G401 (cell line): Measurements from ENCODE around the gene HOXA7. TPM values are rescaled to one million over a fixed set of nuclear protein-coding genes. Genes with fewer than 3 reads are reported as not detected.

Source experiments
- DNase-seq: peaks from one replicate; pipeline ENCODE4 v3.0.0-alpha.2; 2015; ENCODE audit warnings: low spot score
- in situ Hi-C: cut with HindIII; loops from 2 replicates; pipeline ENCODE4 v1.10.0; 2016; ENCODE audit warnings: low sequenced_read_pairs, mixed read lengths
- total RNA-seq: library from RNA; depleted of rRNA; stranded (reverse); fragments of >200 nt; shearing (Covaris generic); gene quantifications from 2 replicates; pipeline ENCODE4 v1.2.3, GENCODE V29; 2014

HOXA7 gene
- total RNA-seq, 1 experiment from 2014 or later = 7.1 TPM

DNA sequence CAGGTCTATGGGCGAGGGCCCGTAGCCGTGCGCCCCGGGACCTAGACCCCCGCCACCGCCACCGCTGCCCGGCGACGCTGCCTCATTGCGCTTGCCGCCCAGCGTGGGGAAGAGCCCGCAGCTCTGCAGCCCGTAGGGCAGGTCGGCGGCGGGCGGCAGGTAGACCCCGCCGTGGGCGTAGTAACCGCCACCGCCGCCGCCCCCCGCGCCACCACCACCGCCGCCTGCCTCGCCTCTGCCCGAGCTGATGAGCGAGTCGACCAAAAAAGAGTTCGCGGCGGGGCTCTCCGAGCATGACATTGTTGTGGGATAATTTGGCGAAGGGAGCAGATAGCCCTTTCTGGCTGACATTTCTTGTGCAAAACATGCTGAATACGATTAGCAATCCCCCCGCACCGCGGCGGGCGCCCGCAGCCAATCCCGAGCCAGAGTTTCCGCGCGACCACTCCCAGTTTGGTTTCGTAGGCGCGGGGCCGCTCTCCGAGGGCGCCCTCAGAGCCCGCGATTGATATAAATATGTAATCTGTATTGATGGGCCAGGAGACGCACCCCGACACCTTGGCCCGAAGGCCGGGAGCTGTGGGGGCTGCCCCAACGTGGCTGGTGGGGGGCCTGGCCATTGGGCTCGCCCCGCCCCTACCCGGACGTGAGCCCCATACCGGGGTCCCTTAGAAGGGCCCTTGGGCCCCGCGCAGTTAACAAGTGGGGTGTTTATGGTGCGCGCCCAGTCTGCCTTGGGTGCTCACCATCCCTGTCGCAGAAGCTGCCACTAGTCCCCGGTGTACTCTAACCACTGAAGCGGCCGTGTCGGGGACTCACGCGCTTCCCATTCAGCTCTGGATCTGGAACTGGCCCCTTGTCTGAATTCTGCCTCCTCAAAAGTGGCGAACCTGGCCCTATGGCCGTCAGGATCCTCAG lies 17.7 kb upstream of the HOXA7 start, which contains the start of gene HOXA10:
TSS of gene HOXA10 (minus strand) at position 365 of the 918 bp plus-strand sequence. CDS start at position 351, 14 bp downstream.
- DNase-seq = no peak
- in situ Hi-C loops = no loop called here

DNA sequence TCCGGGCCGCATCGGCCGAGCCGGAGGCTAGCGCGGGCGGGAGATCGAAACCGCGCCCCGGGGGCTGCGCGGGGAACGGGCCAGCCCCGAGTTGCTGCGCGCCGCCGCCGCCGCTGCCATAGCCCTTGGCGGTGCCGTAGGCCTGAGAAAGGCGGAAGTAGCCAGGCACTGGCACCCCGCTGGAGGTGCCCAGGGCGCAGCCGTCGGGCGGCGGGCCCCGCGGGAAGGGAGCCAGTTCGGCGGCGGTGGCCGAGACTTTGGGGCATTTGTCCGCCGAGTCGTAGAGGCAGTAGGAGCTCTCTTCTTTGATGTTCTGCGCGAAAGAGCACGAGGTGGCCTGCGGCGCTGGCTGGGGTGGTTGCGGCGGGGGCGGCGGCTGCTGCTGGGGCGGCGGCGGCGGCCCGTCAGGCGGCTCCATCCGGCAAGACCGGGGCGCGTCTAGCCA lies 17.1 kb upstream of the HOXA7 start:
- no peak for DNase-seq
- in situ Hi-C loops = no loop called here

DNA sequence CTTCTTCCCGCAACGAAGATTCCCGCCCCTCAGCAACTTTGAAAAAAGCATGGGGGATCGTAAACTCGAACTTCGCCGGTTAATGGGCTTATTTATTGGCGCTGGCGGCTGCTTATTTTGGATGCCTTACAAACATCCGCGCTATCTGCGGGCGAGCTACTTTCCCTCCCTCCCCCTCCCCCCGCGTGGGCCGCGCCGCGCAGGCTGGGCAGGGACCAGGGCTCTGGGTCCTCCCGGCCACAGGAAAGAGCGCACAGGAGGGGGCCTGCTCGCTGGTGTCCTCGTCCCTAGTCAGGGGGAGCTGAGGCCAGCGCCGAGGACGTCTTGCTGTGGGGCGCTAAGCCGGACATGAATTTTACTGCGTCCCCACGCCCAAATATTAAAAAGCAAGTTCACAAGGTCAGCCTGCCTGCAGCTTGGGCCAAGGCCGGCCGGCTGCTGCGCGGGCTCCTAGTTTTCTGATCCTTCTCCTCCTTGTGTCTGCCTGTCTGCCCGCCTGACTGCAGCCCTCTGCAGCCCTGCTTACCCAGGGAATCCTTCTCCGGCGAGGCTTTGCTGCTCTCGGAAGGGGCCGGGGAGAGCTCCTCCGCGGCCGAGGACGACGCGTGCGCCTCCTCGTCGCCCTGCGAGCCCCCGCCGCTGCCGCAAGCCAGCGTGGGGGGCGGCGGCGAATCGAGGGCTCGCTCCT lies 16.5 kb upstream of the HOXA7 start:
- DNase-seq = no peak
- in situ Hi-C loops = no loop called here

DNA sequence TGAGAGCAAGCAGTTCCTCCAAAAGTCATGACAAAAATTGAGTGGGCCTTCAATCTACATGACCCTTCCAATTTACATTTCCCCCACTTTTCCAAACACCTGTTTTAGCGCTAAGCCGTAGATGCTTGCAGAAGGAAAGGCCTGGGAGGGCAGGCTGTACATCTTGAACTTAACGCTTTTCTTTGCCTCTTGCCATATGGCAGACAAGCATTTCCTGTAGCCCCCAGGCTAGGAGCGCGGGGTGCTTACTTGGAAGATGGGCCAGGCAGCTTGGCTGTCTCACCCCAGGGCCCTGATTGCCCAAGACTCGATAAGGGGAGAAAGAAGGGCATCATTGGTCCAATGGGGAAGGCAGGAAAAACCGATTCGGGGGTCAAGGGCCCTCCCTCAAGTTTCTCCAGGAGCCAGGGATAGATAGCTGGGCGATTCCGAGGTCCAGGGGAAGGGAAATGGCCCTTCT lies 15.9 kb upstream of the HOXA7 start:
- no peak for DNase-seq
- in situ Hi-C loops = no loop called here

DNA sequence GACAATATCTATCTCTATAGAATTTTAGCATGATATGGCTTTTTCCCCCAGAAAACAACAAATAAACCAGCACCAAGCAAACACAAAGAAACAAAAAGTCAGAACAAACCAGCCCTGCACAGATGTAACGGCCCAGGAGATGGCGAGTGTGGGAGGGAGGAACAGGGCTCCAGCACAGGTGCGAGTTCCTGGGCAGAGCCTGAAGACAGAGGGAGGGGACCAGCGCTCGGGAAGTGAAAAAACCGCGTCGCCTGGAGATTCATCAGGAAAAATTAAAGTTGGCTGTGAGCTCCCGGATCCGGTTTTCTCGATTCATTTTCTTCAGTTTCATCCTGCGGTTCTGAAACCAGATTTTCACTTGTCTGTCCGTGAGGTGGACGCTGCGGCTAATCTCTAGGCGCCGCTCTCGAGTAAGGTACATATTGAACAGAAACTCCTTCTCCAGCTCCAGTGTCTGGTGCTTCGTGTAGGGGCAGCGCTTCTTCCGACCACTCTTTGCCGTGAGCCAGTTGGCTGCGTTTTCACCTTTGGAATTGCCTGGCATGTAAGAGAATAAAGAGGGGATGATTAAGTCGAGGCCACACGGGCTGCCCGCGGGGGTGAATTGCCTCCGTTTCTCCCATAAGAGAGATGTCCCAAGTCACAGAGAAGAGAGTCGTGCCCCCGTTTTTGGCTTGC lies 15.3 kb upstream of the HOXA7 start:
- in situ Hi-C loops = no loop called here
- no peak for DNase-seq

DNA sequence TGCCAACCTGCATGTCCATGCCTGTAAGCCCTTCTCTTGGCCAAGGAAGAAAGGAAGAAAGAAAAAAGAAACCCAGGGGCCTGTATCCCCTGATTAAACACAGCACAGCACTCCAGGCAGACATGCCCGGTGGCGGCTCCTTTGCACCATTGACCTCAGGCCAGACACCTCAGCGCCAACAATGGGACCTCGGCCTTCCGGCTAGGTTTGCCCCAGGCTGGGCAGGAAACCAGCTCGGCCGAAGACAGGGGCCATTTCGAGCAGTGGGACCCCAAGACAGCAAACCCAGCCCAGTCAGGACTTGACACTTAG lies 14.8 kb upstream of the HOXA7 start:
- no peak for DNase-seq

DNA sequence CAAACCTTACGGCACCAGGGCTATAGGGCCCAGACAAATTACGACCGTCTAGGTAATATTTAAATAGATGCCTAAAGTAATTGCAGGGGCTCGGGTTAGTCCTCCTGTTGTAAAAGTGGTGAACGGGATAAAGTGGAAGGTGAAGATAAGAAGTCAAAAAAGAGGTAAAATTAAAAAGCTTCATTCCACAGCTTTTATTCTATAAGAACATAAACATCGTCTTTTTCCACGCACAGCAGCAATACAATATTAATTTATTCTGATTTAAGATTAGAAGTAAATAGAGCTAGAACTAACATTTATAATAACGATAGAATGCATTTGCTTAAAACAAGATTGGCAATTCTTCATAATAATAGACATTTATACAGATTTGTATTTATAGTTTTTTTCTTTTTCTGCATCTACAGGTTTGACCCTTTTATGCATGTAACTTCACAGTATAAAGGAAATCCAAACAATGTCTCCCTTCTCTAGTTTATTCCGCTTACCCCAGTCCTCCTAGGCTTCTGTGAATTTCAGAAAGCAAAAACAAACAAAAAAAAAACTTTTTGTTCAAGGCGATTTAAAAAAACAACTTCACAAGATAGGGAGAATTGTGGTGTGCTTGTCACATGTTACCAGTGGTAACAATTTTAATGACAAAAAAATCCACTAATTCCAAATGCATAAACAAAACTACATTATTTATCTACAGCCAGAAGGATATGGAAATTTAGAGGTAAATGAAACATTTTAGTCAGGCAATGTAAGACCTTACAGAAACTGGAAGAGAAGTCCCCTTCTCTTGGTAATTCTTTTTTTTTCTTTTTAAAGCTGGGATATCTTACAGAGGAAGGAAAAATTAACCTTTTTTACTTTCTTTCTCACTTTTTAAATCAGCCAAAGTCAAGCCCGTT lies 14.2 kb upstream of the HOXA7 start:
- in situ Hi-C loops = no loop called here

More for the DNA sequence above, 14.8 kb upstream of the HOXA7 start:
- in situ Hi-C loops = no loop called here

DNA sequence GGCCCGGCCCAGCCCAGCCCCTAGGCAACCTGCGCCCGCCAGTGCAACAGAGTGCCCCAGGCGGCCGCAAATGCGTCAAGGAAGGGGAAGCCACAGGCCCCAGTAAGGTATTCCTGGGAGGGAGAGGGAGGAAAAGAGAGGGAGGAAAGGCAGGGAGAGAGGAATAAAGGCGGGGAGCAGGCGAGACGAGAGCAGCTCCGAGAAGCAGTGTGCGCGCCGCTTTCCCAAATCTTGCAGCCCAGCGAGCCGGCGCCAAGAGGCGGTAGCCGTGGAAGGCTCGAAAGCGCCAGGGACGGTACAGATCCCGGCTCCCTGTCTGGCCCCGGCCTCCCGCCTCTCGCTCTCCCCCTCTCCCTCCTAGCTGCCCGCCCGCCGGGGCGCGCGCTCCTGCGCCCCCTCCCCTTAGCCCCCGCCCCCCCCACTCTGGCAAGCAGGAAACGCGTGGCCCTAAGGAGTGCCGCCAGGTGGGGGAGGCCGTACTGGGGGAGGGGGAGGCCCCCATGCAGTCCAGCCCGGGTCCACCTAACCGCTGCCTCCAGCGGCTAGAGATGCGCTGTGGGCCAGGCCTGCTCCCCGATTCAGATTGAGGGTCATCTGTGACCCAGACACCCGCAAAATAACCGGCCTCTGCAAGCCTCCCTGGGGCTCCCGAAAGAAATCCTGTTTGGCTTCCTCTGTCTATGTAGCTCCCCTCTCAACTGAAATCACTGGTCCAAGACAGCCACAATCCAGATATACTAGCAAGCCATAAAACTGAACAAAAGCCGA lies 13.4 kb upstream of the HOXA7 start:
- in situ Hi-C loops = no loop called here
- no peak for DNase-seq

More for the DNA sequence above, 14.2 kb upstream of the HOXA7 start:
- DNase-seq = no peak

DNA sequence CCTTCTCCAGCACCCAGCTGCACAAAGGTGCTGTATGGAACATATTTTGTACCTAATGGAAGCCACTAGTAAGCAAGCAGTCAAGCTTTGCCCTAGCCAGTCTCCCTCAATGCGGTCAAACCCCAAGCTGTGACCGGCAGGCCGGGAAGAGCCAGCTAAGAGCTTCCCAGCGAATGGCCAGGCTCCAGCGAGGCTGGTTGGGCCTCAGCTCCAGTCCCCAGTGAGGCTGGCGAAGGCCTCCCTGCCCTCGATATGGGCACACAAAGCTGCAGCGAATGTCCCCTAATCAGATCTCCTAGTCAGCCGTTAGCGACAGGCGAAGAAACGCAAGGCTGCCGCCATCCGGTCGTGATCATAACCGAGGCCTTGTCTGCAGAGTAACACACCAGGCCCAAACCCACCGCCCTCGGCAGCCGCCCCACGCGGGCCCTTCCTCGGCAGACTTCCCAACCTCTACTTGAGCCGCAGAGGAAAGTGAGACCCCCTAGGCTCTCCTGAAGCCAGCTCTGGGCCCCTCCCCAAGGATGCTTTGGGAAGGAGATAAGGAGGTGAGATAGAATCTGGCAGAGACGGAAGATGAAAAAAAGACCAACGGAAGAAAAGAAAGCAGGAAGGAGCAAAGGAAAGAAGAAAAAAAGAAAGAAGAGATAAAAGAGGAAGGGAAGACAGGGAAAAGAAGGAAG lies 11.9 kb upstream of the HOXA7 start:
- DNase-seq = no peak
- in situ Hi-C loops = no loop called here

DNA sequence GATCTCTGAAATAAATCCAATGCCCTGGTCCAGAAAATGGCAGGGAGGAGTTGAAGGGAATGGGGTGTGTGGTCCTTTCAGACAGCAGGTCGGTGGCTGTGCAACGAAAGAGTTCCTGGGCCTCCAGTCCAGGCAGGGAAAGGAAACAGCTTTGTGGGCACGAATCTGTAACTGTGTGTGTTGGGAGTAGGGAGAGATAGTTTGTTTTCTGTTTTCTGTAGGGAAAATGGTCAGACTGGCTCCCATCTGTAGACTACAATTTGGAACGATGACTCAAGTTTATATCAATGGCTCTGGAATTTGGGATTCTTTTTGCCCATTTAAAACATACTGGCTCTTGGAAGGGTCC lies 11.4 kb upstream of the HOXA7 start:
- DNase-seq = no peak
- in situ Hi-C loops = no loop called here

DNA sequence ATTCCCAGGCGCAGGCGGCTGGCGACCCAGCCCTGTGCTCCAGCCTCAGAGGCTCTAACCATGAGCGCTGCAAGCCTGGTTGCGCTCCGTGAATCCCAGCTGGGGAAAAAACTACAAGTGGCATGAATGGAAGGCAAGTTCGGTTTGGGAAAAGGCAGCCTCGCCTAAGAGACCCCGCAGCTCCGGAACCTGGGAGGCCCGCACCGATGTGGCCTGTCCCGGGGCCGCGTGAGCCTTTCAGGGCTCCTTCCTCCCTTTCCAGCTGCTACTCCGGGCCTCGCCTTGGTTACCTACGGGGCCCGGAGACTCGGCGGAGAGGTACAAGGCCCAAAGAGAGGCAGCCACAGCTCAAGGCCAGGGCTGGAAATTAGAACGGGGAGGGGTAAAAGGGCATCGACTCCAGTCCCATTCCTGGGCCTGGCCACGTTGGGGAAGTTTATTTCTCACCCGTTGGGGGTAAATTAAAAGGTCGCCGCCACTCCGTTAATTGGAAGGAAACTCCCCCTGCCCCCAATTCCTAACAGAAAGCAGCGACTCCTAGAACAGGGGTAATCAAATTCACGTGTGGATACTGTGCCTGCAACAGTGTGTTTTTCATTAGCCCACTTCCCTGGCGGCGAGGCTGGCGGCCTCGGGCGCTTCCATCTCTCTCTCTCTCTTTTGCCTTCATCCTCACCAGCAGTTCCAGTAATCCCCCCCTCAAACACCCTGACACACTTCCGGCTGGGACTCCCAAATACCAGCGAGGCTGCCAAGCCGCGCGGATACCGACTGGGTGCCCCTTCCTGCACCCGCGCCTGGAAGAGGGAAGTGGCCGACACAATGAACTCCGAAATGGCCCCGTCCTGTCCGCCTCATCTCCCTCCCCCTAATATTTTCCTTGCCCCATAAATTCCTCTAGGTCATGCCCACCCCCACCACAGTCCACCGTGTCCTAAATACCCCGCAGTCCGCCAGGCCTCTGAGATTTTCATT lies 10.3 kb upstream of the HOXA7 start:
- no peak for DNase-seq
- in situ Hi-C loops = no loop called here

DNA sequence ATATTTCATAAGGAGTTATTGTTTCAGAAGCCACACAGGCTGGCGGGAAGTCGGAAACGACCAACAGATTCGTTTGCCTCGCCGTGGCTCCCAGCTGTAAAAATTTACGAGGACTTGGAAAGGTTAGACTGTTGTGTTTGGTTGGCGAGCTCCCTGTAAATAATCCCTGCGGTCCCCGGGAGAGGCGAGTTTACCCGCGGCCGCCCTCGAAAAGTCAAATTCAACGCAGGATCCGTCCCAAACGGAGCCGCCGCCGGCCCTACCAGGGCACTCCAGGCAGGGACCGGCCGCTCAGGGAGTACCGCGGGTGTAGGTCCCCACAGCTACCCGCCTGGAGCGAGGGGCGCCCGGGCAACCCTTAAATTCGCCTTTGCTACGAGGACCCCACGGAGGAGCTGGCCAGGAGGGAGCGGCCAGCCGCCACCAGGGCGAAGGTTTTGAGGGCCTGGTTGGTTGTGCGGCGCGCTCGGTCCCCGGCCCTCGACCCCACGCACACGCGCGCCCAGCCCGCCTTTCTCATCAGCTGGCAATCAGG lies 9.6 kb upstream of the HOXA7 start:
- in situ Hi-C loops = no loop called here
- no peak for DNase-seq

DNA sequence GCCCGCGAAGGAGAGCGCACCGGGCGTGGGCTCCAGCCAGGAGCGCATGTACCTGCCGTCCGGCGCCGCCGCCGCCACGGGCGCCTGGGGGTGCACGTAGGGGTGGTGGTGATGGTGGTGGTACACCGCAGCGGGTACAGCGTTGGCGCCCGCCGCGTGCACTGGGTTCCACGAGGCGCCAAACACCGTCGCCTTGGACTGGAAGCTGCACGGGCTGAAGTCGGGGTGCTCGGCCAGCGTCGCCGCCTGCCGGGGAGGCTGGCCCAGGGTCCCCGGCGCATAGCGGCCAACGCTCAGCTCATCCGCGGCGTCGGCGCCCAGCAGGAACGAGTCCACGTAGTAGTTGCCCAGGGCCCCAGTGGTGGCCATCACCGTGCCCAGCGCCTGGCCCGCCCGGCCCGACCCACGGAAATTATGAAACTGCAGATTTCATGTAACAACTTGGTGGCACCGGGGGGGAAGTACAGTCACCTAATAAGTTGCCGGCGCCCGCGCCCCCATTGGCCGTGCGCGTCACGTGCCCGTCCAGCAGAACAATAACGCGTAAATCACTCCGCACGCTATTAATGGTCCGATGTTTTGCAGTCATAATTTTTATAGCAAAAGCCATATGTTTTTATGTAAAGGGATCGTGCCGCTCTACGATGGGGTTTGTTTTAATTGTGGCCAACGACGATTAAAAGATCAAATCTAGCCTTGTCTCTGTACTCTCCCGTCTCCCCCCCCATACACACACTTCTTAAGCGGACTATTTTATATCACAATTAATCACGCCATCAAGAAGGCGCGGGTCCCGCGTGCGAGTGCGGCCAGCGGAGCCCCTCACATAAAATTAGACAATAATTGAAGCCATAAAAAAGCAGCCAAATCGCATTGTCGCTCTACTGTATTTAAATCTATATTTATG lies 8.9 kb upstream of the HOXA7 start, which contains the start of gene HOXA9:
TSS of gene HOXA9 (minus strand) at position 449 of the 907 bp plus-strand sequence. CDS start at position 369, 80 bp downstream.
- no peak for DNase-seq
- in situ Hi-C loops = no loop called here

DNA sequence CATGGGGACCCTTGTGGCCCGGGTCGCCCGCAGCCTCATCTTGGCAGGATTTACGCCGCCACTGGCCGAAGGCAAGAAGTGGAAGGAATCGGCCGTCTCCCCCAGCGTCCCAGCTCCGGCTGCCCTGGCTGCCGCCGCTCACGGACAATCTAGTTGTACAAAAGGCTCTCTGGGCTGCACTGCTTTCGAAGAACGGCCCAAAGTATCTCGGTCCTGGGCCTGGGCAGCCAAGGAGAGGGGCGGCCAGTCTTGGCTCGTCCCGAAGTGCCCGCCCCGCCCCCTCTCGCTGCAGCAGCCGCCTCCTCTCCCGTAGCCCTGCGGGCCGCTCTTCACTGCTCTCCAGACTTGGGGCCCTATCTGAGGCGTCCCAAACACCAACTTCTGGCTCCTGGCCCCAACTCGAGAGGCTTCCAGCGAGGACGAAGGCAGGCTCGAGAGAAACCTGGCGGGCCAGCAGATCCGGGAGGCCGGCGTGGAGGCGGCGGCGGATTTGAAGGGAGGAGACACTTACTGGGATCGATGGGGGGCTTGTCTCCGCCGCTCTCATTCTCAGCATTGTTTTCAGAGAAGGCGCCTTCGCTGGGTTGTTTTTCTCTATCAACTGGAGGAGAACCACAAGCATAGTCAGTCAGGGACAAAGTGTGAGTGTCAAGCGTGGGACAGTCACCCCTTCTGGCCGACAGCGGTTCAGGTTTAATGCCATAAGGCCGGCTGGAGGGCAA lies 8.1 kb upstream of the HOXA7 start:
- DNase-seq = no peak
- in situ Hi-C loops = loop anchor here (5.0 kb wide), 1 partner anchor 37 kb away; no protein-coding TSS in a partner anchor

DNA sequence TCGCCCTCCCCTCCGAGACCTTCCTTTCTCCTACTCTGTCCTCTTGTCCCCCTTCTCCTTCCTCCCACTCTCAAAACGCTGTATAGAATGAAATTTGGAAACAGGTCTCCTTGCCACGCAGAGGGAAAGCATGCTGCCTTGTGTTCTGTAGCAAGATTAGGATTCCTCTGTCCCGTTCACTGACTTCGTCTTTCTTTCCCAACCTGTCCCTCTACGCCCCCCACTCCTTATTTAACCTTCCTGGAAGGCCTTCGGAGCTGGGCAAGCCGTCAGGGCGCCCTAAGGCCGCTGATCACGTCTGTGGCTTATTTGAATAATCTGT lies 7.5 kb upstream of the HOXA7 start:
- no peak for DNase-seq
- in situ Hi-C loops = loop anchor here (5.0 kb wide), 1 partner anchor 37 kb away; no protein-coding TSS in a partner anchor
